GM18870 (cell line): ENCODE data around the gene MLN.

Source experiments
- ATAC-seq: cut with Tn5 transposase; IDR thresholded peaks from one replicate; pipeline ENCODE4 v1.9.1; 2021; ENCODE audit warnings: moderate library complexity; ENCODE audit not compliant: unreplicated experiment

The MLN gene

GRCh38 chr6:33816911-33817310 is 13.1 kb upstream of the MLN start:
- no peak for ATAC-seq

- no peak for ATAC-seq
Measured at GRCh38 chr6:33815854-33816253, 12.1 kb upstream of the MLN start.

DNA sequence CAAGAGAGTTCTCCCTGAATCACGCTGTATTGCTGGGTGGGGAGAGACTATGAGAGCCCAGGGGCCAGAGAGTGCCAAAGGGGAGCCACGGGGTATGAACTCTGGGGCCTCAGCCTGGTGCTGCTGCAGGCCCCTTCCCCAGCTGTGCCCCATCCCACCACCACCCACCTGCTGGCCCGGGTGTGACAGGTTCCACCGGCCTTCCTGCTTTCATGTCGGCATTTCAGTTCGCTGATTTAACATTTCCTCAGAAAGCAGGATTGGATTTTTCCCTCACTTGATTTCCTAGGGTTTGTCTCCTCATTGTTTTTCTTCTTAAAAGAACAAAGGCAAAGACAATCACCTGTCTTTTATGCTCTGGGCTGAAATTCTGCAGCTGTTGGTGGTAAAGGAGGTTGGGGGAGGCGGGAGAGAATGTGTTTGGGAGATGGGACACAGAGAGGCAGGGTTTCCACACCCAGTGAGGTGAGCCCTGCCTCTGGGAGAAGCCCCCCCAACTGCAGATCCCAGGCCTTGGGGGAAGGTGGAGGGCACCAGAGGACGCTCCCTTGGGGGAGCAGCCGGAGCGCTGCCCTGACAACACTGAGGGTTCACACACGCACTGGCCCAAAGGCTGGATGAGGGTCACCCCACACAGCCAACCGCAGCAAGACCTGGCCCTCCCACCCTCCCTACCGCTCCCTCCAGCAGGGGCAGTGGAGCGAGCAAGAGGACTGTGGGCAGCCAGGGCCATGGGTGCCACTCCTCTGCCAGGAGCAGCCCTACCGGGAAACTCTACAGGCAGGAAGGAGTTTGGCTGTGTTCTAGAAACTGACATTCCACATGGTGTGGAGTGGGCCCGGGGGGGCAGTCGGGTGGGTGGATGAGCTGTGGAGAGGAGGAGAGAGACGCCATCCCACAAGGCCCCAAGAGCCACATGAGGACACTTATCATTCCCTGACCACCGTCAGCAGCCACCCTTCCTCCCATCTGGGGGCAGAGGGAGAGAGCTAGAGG is 10.5 kb upstream of the MLN start:
- no peak for ATAC-seq

DNA sequence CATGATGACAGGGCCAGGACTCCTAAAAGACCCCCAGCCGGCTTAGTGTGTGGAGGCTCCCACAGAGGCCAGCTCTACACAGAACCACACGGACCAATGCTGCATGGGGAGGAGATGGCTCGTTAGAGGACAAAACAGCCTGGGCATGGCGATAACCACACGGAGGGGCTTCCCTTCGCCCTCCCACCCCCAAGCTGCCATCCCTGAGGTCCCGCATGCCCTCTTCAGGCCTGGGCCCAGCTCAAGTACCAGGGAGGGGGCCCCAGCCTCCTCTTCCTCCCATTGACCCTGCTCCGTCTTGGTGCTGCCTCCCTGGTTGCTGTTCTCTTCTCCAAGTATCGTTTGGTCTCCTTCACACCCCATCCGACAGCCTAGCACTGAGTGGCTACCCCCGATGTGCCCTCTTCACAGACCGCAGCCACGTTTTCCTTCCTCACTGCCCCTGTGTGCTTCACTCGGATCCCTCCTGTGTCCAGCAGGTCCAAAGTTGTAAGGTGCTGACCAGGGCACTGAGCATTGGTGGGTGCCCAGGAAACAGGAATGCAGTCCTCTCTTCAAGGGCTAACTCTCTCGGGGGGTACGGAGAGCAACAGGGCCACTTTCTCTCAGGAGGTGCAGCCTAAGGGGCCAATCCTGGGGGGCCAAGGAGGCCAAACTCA is 9.6 kb upstream of the MLN start:
- ATAC-seq: no peak

GRCh38 chr6:33812669-33813068 is 8.9 kb upstream of the MLN start:
- no peak for ATAC-seq

DNA sequence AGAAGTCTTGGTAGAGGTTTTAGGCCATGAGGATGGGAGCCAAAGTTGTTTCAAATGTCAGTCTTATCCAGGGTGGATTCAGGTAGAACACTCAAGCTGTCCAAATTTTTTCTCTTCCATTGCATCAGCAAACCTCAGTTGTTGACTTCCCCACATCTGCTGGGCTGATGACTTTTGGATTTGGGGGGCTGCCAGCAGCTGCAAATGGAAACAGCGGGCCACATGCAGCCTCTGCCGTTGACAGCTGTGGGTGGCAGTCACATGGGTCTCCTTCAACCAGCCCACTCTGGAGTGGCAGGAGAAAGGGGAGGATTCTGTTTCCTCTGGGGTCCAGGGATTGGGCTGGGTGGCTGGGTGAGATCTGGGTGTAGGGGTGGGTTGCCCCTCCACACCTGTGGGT is 5.8 kb upstream of the MLN start:
- ATAC-seq: no peak

DNA sequence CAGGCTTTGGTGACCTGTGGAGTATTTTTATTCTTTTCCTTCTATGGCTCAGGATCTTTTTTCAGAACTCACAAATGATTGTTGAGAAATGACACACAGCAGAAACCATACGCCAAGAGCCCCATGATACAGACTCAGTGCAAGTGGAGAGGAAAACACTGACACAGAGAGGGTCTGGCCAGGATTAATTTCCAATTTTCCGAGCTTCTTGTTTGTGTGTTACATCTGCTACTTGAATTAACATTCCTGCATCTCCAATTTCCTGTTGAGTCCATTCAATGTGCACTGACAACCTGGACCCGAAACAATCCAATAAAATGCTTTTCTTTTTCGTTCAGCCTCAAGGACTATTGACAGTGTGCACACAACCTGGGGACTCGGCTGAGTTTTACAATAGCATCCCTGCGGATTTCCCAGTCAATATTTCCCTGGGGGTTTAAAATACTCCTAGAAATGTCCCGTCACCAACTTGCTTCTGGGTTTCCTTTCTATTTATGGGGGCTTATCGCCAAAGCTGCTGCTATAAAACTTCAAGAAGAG is 4.9 kb upstream of the MLN start:
- no peak for ATAC-seq

DNA sequence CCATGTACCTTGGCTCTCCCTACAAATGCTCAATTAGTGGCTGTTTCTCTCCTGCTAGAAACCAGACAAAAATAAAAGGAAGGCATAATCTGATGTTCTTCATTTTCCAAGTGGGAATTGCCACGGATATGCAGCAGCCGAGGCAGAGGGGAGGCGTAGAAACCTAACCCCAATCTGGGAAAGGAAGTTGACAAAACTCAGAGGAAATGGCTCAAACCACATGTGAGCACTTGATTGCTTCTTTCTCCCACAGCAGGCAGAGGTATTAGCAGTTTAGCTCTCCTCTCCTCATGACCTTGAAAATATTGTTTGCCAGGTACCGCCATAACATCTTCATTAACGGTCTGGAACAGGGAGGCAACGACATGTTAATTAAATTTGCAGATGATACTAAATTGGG is 3.8 kb upstream of the MLN start:
- no peak for ATAC-seq

GRCh38 chr6:33806841-33807240 is 3.0 kb upstream of the MLN start:
- no peak for ATAC-seq

DNA sequence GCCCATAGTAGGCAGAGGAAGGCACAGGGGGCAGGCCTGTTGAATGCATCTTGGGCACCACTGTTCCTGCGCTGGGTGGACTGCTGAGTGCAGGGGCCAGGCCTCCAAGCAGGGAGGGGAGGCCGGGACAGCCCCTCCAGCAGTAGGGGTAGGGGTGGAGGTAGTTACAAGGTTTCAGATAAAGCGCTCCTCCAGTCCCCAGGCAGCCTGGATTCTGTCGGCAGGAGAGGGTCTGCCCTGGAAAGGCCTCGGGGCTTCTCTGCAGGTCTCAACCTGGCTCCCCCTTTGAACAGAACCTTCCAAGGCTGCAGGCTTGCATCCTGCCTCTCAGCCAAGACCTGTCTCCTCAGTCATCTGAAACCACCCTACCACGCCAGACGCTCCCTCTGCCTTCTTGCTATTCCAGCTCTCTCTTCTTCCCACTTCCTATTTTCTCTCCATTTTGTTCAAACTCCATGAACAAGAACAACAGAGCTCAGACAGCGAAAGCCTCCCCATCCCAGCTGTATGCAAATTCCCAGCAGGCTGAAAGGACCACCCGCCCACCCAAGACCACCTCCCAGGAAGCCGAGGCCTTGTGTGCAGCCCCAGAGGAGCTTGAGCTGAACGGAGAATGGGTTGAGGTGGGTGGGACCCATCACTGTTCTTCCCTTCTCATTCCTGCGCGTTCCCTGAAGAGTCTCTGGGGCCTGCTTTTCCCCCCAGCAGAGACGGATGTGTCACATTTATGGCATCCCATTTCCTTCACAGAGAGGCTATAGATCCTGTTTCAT is 1.4 kb downstream of the MLN start:
- ATAC-seq: no peak

GRCh38 chr6:33801611-33802010 is 2.2 kb downstream of the MLN start:
- ATAC-seq: no peak

GRCh38 chr6:33800248-33800969 is 3.4 kb downstream of the MLN start:
- ATAC-seq: no peak

GRCh38 chr6:33799454-33800113 is 4.2 kb downstream of the MLN start:
- no peak for ATAC-seq

DNA sequence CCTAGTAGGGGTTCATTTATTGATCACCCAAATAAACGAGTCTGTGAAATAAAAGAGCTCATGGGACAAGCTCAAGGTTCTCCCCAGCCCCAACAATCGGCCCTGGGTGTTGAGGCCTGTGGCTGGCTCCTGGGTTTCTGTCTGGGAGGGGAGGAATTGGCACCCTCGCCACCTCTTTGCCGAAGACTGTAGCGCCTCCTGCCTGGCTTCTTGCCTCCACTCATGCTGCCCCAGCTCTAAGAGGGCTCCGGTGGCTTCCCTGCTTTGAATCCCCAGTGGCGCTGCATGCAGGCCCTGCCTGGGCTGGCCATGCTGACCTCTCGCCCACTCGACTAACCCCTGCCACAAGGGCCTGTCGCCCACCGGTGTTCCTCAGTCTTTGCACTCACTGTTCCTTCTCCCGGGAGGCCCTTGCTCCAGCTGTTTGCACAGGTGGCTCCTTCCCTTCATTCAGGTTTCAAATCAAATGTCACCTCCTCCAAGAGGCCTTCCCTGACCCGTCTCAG is 5.4 kb downstream of the MLN start:
- ATAC-seq: no peak

GRCh38 chr6:33797626-33798342 is 6.0 kb downstream of the MLN start:
- no peak for ATAC-seq

- ATAC-seq: no peak
Measured at GRCh38 chr6:33794910-33795623, 8.7 kb downstream of the MLN start.

DNA sequence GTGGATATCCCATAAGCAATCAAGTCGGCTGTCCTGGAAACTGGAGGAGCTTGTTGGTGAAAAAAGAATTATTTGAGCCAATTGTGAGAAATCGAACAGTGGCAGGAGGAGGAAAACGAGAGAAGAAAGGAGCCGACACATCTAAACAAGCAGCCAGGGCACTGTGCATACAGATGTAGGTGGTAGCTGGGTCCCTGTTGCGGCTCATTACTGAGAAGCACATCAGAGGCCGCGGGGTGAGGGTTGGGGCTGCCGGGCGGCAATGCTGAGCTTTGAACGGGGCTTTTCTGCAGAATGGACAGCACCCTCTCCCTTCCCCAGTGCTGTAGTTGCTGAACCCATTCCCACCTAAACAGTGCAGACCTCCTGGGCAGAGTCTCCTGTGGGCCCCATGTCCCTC is 10.8 kb downstream of the MLN start:
- no peak for ATAC-seq

DNA sequence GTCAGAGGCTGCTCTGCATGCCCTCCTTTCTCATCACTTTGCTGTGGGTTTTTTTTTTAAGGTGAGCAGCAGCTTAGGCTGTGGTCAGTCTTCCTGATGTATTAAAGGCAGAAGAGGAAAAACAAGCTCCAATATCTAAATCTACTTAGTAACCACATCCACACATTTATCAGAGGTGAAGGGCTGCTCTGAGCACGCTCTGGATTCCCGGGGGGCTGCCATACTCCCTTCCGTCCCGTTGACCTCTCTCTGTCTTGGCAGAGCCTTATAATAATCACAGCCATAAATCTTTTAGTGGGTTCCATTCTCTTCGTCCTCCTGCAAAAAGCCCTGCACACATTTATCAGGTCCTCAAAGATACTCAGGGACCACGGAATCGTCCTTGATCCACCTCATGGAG is 12.2 kb downstream of the MLN start:
- no peak for ATAC-seq

DNA sequence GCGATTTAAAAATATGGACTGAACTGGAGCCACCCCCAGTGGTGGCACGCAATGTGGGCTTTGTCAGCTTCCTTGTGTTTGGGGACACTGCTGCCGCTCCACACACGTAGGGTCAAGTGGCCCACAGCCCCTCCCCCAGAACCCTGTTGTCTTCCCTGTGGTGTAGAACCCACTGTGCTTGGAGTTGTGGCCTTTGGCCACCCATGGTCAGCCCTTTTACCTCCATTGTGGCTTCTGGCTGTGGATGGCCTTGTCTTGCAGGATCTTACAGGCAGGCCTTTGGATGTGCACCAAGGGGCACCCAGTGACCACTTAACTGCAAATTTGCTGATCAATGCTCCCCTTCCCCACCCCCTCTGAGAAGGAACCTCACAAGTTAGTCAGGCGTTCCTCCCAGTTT is 12.9 kb downstream of the MLN start:
- ATAC-seq: no peak
